Activated CD4-positive, CD25-positive, alpha-beta regulatory T cell treated with anti-CD3 and anti-CD28 coated beads, Interleukin-2, amount 50 U/mL, for 72 hours (primary cell): ENCODE data around the gene DBI.
"Not testable (repeated sequence)": the region's sequence is repeated elsewhere in the genome, so short reads cannot be mapped to it uniquely, and the experiment has no call there.

Experiments
- DNase-seq: peaks from one replicate; pipeline ENCODE4 v3.0.0; 2021

Gene DBI

DNA sequence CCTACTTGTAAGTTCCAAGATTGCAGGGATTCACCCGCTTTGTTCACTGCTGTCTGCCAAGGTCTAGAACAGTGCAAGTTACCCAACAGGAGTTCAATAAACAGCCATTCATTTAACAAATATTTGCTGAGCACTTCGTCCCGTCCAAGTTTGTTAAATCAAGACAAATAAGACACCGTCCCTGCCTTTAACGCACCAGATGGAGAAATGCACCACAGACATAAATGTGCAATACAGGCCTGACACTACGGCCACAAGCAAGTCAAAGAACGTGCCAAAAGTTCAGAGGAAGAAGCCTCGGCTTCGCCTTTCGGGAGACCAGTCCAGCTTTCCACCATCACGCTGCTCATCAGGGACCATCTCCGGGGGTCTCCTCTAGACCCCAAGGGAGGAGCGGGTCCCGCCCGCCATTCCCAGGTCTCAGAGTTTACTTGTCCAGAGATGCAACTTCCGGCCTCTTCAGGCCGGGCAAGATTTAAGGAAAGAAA lies 572 bp upstream of the DBI start:
- no peak for DNase-seq

DNA sequence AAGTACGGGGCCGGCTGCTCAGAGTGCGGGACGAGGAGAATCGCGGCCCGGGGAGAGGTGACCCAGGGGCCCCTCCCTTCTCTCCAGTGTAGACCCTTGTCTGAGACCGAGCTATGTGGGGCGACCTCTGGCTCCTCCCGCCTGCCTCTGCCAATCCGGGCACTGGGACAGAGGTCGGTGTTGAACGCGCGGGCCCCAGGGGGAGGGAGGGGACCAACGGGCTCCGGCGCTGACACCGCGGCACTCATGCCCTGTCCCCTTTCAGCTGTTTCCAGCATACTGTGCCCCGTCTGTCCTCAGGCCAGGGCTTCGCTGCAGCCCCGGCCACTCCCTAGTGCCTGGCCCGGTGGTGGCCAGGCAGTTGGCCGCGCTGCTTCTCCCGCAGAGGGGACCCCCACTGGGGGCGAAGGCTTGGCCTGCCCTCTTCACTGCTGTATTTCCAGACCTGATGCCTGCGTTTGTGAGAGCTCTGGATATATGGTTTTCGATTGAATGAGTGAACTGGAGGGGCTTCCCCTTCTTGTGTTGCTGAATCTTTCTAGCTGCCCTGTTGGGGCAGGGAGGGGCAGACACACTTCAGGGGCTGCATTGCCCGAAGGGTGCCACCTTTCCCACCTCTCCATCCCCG lies 809 bp downstream of the DBI start:
- DNase-seq, result peak; percentile 39

DNA sequence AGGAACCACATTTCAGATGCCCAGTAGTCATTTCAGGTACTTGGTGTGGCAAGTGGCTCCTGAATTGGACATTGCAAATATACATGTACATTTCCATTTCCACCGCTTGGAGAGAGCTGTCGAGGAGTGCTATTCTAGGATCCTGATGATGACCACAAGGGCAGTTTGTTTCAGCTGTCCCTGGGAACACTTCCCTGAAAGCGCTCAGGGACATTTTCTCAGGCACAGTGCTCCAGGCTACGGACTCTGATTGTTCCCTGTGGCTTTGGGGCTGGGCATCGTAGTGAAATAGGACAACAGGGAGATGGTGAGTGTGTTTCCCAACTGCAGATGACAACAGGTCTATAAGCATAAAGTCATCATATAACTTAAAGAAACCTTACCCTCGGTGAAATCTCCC lies 3.1 kb downstream of the DBI start:
- no peak for DNase-seq

DNA sequence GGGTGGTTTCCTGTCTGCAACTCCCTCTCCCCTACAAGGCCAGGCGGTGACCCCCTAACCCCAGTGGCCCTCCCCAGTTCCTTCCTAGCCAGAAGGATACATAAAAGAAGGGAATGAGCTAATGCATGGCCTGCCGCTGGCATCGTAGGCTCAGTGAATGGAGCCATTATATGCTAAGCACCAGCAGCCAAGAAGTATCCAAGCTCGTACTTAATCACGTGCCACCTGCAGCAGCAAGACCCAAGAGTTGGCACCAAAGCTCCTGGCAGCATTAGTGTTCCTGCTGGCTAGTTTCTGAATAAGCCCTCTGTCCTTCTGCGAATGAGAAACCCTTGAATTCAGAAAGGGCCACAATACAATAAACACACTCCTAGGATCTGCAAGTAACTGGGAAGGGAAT lies 4.3 kb downstream of the DBI start:
- DNase-seq, result no peak

DNA sequence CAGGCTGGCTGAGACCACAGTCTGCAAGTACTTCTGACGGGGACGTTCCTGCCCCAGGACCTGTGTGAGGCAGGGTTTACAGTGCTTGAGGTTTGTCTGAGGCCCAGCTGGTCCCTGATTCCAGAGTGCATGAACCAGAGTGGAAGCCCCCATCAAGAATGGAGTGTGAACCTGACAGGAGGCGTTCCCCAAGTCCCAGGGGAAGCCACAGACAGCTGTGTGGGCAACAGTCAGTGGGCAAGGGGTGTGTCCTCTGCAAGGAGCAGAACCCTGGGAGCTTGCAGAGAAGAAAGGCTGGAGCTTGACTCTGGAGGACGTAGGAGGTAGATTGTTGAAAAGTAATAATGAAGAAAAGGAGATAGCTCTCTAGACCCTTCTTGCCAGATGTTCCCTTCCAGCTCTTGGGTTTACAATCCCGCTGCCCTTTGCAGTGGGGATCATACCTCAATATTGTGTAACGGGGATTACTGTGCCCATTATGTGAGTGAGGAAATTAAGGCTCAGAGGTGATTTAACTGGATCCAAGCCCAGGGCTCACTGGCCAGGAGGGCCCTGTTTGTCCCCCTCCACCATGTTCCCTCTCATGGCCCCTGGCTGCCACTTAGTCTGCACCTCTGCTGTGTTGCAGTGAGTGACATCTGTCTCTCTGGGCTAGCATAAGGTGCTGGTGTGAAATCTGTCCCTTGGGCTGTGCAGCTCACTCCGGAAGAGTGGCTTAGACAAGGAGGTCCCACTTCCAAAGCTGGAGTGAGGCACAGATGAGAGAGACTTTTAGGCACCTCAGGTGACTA lies 6.2 kb downstream of the DBI start:
- DNase-seq, result no peak

DNA sequence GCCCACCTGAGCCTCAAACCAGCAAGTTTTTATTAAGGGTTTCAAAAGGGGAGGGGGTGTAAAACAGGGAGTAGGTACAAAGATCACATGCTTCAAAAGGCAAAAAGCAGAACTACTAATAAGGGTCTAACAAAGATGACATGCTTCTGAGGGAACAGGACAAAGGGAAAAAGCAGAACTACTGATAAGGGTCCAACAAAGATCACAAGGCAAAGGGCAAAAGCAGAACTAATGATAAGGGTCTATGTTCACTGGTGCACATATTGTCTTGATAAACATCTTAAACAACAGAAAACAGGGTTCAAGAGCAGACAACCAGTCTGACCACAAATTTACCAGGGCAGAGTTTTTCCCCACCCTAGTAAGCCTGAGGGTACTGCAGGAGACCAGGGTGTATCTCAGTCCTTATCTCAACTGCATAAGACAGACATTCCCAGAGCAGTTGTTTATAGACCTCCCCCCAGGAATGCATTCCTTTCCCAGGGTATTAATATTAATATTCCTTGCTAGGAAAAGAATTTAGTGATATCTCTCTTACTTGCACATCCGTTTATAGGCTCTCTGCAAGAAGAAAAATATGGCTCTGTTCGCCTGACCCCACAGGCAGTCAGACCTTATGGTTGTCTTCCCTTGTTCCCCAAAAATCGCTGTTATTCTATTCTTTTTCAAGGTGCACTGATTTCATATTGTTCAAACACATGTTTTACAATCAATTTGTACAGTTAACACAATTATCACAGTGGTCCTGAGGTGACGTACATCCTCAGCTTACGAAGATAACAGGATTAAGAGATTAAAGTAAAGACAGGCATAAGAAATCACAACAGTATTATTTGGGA lies 7.3 kb downstream of the DBI start:
- not testable (repeated sequence) for DNase-seq

DNA sequence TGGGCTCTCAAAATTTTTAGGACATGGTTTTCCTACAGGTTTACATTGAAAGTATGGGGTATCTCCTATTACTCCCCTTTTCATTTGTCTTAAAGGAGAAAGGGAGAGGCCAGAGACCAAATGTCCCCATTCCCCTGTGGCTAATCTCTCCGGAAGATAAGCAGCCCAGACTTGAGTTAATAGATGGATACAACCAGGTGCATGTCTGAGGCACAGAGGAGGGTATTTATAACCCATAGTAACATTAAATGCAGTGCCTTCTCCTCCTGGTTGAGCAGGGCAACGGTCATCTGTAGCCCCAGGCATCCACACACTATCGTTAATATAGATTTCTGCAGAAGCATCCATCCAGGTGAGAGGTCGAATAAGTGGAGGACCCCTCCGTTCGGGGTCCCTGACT lies 9.6 kb downstream of the DBI start:
- not testable (repeated sequence) for DNase-seq

DNA sequence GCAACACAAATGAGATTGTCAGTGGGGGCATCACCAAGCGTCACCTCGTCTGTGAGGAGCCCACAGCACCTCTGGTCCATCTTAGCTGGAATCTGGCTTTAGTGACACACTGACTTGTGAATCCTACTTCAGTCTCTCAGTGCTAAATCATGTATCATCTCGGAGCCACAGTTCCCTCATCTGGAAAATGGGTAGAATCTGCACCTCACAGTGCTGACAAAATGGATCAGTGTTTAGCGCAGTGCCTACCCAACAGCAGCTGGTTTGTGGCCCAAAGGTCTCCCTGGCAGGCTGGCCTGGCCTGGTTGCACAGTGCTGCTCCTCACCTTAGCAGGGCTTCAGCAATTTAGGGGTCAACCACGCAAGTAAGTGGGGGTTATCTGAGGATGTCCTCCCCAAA lies 10.0 kb downstream of the DBI start:
- DNase-seq, result no peak

DNA sequence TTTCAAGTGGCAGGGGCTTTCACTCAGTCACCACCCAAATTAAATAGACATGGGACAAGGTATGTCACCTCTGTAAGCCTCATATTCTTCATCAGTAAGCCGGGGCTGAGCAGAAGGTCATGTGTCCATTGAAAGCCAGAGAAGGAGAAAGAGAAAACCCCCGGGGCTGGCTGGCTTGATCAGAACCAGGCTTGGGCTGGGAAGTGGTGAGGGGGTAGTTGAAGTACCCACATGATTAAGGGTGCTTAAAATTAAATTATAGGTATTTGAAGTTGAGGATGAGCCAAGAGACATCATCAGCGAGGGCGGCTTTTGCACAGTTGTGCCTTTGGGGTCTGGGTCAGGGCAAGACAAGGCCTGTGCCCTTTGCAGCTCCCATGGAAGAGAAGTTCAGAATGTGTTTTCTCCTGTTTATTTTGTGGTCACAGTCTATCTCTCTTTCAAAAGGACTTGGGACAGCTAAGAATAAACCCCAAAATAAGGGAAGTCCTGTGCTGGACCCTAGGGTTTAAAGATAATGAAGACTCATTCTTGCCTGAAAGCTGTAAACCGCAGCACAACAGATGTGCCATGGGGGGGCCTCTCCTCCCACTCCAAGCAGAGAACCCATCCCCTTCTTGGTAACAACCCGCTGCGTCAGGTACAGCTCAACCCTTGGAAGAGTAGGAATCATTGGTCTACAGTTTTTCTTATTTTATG lies 10.7 kb downstream of the DBI start:
- DNase-seq, result no peak

DNA sequence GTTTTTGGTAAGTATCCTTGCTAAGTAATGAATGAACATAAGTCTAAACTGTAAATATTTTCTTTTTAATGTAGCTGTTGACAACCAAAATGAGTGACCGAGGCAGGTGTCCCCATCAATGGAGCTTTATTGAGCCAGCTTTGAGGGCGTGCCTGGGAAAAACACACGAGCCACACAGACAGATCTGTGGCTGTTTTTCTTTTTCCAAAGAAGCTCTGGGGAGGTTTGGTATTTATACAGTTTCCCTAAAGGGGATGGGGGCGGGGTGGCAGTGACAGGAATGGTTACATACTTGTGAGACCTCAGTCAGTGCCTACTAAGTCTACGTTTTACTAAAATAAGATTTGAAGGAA lies 11.2 kb downstream of the DBI start:
- DNase-seq, result no peak

DNA sequence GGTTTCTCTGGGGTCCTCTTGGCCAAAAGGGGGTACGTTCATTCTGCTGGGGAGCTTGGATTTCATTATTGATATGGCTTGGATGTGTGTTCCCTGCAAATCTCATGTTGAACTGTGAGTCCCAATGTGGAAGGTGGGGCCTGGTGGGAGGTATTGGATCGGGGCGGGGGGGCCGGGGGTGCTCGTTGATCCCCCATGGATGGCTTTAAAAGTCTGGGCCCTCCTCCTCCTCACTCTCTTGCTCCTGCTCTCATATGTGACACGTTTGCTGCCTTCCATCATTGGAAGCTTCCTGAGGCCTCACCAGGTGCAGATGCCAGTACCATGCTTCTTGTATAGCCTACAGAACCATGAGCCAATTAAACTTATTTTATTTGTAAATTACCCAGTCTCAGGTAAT lies 11.8 kb downstream of the DBI start:
- DNase-seq, result no peak

DNA sequence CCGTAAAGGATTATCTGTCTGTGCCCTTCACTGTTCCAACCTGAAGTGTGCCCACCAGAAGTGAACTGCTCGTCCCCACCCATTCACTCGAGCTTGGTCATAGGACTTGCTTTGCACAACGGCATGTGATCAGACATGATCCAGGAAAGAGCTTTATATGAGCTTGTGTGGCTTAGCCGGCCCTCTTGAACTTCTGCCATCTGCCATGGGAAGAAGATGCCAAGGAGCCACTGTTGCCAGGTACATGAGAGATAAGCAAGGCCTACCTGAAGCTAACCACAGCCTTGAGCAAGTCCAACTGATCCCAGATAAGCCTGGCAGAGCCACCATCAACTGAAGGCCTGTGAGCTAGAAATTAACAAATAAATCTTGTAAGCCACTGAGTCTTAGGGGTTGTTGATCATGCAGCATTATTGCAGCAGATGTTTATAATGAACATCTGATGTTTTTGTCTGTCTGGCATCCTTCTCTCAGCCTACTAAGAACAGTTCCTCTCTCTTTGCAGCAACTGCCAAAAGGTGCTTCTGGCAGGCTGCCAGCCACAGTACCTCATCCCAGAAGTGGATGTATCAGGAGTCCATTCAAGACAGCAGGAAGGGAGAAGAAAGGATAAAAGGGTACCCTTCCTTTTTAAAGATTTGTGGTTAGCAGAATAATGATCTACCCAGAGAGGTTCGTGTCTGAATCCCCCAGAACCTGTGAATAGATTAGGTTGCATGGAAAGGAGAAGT lies 16.8 kb downstream of the DBI start:
- DNase-seq, result no peak

DNA sequence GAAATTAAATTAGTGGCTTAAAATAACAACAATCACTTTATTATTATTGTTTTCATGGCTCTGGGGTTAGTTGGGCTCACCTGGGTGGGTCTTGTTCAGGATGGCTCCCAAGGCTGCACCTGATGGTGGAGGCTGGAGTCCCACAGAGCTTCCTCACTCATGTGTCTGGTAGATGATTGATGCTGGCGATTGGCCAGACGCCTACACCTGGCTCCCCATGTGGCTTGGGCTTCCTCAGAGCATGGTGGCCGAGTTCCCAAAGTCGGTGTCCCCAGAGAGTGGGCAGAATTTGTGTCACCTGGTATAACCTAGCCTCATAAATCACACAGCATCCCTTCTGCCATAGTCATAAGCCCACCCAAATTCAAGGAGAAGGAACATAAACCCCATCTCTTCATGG lies 18.2 kb downstream of the DBI start:
- no peak for DNase-seq

DNA sequence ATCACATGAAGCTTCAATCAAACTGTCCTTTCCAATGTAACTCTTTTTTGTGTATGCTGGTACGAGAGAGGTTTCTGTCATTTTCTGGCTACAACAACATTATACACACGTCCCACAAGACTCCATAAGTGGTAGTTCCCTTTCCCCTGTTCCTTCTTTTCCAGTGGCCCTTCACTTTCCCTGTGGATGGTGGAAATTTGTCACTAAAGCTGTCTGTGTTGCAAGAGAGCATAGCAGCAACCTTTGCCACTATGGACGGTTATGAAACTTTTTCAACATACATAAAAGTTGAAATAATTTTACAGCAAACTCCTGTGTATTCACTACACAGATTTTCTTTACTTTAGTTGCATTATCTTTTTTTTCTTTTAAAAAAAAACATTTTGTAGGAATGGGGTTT lies 18.7 kb downstream of the DBI start:
- no peak for DNase-seq

DNA sequence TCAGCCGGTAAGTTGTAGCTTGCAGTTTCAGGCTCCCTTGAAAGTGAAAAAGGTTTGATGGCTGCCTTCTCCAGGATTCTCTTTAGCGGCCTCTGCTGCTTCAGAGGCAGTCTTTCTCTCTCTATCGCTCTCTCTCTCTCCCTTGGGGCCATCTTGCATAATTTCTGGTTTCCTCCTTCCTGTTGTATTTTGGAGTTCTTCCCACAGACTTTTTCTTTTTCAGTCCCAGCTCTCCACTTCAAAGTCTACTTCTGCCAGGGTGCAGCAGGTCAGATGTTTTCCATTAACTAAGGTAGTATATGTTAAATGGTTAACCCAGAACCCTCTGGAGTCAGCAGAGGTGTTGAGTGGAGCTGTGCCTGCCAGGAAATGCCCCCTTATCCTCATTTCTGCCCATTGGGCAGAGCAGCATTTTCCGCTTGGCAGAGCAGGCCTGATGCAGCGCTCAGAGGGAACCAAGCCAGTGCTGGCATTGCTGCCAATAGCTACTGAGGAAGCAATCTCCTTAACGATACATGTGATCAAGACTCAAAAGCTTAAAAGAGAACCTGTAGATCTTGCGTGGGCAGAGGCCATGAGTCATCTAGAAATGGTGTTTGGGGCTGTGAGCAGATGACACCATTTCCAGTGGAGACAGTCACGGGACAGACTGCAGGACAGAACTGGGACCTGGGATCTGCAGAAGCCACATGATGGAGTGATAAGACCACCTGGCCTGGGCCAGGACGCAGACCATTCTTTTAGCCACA lies 20.8 kb downstream of the DBI start:
- DNase-seq, result no peak

DNA sequence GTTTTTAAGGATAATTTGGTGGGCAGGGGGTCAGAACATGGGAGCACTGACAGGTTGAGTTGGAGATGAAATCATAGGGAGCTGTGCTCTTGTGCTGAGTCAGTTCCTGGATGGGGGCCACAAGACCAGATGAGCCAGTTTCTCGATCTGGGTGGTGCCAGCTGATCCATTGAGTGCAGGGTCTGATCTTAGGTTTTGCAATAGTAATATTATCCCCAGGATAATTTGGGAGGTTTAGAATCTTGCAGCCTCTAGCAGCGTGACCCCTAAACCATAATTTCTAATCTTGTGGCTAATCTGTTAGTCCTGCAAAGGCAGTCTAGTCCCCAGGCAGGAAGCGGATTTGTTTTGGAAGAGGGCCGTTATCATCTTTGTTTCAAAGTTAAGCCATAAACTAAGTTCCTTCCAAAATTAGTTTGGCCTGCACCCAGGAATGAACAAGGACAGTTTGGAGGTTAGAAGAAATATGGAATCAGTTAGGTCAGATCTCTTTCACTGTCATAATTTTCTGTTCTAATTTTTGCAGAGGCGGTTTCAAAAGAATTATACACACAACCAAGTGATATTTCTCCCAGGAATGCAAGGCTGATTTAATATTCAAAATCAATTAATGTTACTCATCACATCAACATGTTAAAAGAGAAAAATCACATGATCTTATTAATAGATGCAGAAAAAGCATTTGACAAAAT lies 23.0 kb downstream of the DBI start:
- DNase-seq, result no peak

DNA sequence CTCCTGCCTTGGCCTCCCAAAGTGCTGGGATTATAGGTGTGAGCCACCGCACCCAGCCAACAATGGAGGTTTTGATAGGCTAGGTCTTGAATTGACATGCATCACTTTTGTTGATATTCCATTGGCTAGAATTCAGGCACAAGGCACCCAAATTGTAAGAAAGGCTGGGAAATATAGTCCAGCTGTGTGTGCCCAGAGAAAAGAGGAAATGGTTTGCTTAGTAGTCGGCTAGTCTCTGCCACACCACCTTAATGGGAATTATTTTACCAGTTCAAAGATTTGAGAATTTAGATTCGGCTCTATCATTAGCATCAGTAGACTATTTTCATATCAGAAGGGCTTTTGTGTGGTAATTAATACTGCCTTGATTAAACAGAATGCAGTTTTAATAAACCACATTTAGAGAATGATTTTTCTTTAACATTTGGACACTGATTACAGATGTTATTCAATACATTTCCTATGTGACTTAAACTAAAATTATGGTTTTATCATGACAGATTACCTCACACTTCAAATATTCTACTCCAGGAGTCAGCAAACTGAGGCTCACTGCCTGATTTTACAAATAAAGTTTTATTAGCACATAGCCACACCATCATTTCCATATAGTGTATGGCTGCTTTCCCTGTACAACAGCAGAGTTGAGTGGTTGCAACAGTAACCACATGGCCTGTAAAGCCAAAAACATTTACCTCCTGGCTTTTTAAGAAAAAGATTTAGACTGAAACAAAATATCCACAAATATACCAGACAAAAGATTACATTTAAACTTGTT lies 27.4 kb downstream of the DBI start:
- no peak for DNase-seq

DNA sequence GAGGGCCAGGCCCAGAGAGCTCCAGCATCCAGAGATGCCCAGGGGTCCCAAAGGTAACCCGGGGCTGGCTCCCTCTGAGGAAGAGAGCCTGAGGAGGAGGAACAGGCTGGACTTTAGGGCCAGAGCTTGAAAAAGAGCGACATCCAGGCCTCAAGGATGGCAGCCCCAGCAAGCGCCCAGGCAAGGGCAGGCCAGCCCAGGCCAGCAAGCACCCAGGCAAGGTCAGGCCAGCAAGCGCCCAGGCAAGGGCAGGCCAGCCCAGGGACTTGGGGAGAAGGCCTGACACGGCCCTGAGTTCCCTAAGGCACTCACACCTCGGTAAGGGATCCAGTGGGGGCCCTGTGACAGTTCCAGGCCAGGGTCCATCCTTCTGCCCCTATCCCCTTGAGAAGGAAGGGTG lies 30.4 kb downstream of the DBI start:
- DNase-seq, result no peak

DNA sequence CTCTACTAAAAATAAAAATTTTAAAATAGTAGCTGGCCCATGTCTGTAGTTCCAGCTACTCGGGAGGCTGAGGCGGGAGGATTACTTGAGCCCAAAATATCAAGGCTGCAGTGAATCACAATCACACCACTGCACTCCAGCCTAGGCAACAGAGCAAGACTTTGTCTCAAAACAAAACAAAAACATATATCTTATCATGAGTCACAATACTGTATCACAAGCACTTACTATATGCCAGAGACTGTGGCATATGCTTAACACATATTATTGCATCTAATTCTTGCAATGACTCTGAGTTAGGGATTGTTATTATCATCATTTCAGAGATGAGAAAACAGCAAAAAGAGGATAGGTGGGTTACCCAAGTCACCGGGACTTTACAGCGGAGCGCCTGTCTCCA lies 35.3 kb downstream of the DBI start:
- no peak for DNase-seq
